Psoas muscle (tissue), 8 donors: ENCODE results near the gene FHOD1. TPM values are rescaled to one million over a fixed set of nuclear protein-coding genes. Genes with fewer than 3 reads are reported as not detected.

Source experiments
- ATAC-seq, 4 donors: fragments of 200-7000 bp; cut with Tn5 transposase; one replicate each; pipeline ENCODE4 v1.9.1; 2020; ENCODE audit warnings: moderate library complexity in 3 of 4, mild to moderate bottlenecking in 2 of 4
- DNase-seq, 2 donors: peaks; one replicate each; pipeline ENCODE4 v3.0.0-alpha.2; 2020
- H3K27ac ChIP-seq: fragments of 200-600 bp; one replicate; pipeline ENCODE4 v1.8.0; 2022
- H3K27me3 ChIP-seq, 3 donors: fragments of 200-600 bp in 1 of 3; one replicate each; pipeline versions ENCODE4 v1.6.1 to v1.8.0; 2013 to 2022; ENCODE audit warnings: low read length in 2 of 3, mild to moderate bottlenecking in 2 of 3, moderate library complexity in 1 of 3; ENCODE audit not compliant: insufficient read depth in 3 of 3
- H3K36me3 ChIP-seq, 2 donors: fragments of 200-600 bp in 1 of 2; one replicate each; pipeline versions ENCODE4 v1.6.1 to v1.8.0; 2013 to 2022; ENCODE audit warnings: low read depth in 1 of 2, mild to moderate bottlenecking in 1 of 2, moderate library complexity in 1 of 2; ENCODE audit not compliant: insufficient read depth in 1 of 2
- H3K4me1 ChIP-seq: fragments of 200-600 bp; one replicate; pipeline ENCODE4 v1.8.0; 2022
- H3K4me3 ChIP-seq: fragments of 200-600 bp; one replicate; pipeline ENCODE4 v1.8.0; 2022; ENCODE audit warnings: mild to moderate bottlenecking
- H3K9me3 ChIP-seq: fragments of 200-600 bp; one replicate; pipeline ENCODE4 v1.8.0; 2022
- WGBS, 3 donors: extraction: QIAGEN DNeasy Blood & Tissue Kit; methylation state at CpG; one replicate each; pipeline versions ENCODE4 v1.1.6 to v1.1.7; 2013; 5-methylcytosine and 5-hydroxymethylcytosine counted together
- intact Hi-C, 2 donors: fragments of 100-400 bp; cut with DNase I; formaldehyde crosslinking; loops; one replicate each; pipeline versions ENCODE4 v1.11.0 to v1.14.2; 2022
- polyA plus RNA-seq, 3 donors: library from polyadenylated mRNA; stranded (reverse); fragments of 200-250 nt; gene quantifications; one replicate each; pipeline ENCODE4 v1.2.3, GENCODE V29; 2013
- total RNA-seq, 4 donors: library from RNA; stranded (reverse); fragmentation: NEBNext Ultra II Directional in 2 of 4; extraction: Animal tissue kit (Norgen Biotek cat#: 25700) in 2 of 4; gene quantifications; one replicate each; pipeline versions ENCODE4 v1.2.1 to v1.2.4, GENCODE V29; 2021 to 2023
- TF ChIP-seq, protein P1 (sequence below): fragments of 200-600 bp; IDR thresholded peaks from one replicate; pipeline ENCODE4 v1.8.0; 2022; ENCODE audit warnings: antibody characterized with exemption
- donor health status: healthy with polysubstance abuse.
- donor health status: DM: no; HTN: no; CAD: no; lungs with moderate emphysema.
- donor health status: Bipolar disorder and iron deficiency.
- donor health status: healthy.
- donor health status: DM: yes; HTN: yes; CAD: no.
- donor health status: DM: no; HTN: no; CAD: no.
- donor health status: DM: no; HTN: no; CAD: no.
- donor health status: DM: yes; HTN: yes; CAD: no.

FHOD1 gene
- total and polyA plus RNA-seq, 7 donors, result 16.9 to 154 (median 61.5) TPM

DNA sequence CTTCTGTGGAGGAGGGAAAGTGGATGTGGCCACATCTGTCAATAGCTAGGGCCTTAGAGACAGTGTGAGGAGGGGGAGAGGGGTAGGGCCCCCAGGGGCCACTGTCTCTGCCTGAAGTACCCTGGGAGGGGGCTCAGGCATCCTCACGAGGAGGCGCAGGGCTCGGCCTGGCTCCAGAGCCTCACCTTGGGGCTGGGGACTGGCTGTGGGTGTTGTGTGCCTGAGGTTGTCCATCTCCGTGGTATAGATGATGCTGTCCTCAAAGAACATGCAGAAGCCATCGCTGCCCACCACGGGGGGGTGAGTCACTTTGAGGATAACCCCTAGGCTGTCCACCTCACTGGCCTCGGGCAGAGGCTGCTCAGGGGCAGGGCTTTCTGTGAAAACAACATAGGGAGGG, 44.2 kb upstream of the FHOD1 start:
- H3K9me3 ChIP-seq, result no peaks in the 10 kb centered on the region
- DNase-seq (no peak), ATAC-seq (no peak)
- 80 to 88% (median 87%) methylated on average over 7 of the region's 7 CpGs for WGBS, 3 donors
- H3K27me3 ChIP-seq, result no peaks in the 10 kb centered on the region
- H3K36me3 ChIP-seq, result no peaks in the 10 kb centered on the region
- no peaks in the 10 kb centered on the region for H3K4me1 ChIP-seq
- no peak overlapping the region for H3K4me3 ChIP-seq
- TF ChIP-seq, protein P1, sequence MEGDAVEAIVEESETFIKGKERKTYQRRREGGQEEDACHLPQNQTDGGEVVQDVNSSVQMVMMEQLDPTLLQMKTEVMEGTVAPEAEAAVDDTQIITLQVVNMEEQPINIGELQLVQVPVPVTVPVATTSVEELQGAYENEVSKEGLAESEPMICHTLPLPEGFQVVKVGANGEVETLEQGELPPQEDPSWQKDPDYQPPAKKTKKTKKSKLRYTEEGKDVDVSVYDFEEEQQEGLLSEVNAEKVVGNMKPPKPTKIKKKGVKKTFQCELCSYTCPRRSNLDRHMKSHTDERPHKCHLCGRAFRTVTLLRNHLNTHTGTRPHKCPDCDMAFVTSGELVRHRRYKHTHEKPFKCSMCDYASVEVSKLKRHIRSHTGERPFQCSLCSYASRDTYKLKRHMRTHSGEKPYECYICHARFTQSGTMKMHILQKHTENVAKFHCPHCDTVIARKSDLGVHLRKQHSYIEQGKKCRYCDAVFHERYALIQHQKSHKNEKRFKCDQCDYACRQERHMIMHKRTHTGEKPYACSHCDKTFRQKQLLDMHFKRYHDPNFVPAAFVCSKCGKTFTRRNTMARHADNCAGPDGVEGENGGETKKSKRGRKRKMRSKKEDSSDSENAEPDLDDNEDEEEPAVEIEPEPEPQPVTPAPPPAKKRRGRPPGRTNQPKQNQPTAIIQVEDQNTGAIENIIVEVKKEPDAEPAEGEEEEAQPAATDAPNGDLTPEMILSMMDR, result no peak
- no peak overlapping the region for H3K27ac ChIP-seq
- intact Hi-C loops, result no loop called here

DNA sequence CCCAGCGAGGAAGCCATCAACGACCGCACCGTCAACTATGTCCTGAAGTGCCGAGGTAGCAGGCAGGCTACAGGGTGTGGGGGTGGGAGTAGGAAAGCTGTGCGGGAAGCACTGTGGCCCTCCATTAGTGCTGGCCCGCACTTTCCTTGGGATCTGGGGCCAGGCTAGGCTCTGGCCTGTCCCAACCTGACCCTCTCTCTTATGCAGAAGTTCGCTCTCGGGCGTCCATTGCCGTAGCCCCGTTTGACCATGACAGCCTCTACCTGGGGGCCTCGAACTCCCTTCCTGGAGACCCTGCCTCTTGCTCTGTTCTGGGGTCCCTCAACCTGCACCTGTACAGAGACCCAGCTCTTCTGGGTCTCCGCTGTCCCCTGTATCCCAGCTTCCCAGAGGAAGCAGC, 40.7 kb upstream of the FHOD1 start:
- no peaks in the 10 kb centered on the region for H3K4me1 ChIP-seq
- TF ChIP-seq, protein P1, result no peak
- H3K27ac ChIP-seq, result no peak overlapping the region
- H3K9me3 ChIP-seq, result no peaks in the 10 kb centered on the region
- H3K4me3 ChIP-seq, result no peak overlapping the region
- ATAC-seq, result no peak
- no peaks in the 10 kb centered on the region for H3K27me3 ChIP-seq
- 94 to 95% (median 94%) methylated on average over 14 of the region's 14 CpGs for WGBS, 3 donors
- intact Hi-C loops, result no loop called here
- peak in 1 of 2 donors; percentile 15 for DNase-seq
- H3K36me3 ChIP-seq, result no peaks in the 10 kb centered on the region

DNA sequence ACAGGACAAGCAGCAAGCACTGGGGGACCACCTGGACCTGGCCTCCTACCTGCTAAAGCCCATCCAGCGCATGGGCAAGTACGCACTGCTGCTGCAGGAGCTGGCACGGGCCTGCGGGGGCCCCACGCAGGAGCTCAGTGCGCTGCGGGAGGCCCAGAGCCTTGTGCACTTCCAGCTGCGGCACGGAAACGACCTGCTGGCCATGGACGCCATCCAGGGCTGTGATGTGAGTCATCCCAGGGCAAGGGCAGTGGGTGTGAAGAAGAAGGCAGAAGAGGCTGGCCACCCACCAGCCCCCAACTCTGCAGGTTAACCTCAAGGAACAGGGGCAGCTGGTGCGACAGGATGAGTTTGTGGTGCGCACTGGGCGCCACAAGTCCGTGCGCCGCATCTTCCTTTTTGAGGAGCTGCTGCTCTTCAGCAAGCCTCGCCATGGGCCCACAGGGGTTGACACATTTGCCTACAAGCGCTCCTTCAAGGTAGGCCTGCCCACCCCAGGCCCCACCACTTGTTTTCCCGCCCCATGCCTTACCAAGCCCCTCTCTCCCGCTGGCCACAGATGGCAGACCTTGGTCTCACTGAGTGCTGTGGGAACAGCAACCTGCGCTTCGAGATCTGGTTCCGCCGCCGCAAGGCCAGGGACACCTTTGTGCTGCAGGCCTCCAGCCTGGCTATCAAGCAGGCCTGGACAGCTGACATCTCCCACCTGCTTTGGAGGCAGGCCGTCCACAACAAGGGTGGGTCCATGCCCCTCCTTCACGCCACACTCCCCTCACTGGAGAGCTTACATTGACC, 39.4 kb upstream of the FHOD1 start:
- ATAC-seq, result no peak
- peak in 1 of 2 donors; percentile 44 for DNase-seq
- Histone ChIP-seq H3K4me3 (no peak overlapping the region), H3K27ac (no peak overlapping the region), H3K36me3 (no peaks in the 10 kb centered on the region), H3K9me3 (no peaks in the 10 kb centered on the region), H3K27me3 (no peaks in the 10 kb centered on the region), H3K4me1 (no peaks in the 10 kb centered on the region)
- TF ChIP-seq, protein P1, result no peak
- 90 to 92% (median 91%) methylated on average over 28 of the region's 28 CpGs for WGBS, 3 donors
- intact Hi-C loops, result no loop called here

DNA sequence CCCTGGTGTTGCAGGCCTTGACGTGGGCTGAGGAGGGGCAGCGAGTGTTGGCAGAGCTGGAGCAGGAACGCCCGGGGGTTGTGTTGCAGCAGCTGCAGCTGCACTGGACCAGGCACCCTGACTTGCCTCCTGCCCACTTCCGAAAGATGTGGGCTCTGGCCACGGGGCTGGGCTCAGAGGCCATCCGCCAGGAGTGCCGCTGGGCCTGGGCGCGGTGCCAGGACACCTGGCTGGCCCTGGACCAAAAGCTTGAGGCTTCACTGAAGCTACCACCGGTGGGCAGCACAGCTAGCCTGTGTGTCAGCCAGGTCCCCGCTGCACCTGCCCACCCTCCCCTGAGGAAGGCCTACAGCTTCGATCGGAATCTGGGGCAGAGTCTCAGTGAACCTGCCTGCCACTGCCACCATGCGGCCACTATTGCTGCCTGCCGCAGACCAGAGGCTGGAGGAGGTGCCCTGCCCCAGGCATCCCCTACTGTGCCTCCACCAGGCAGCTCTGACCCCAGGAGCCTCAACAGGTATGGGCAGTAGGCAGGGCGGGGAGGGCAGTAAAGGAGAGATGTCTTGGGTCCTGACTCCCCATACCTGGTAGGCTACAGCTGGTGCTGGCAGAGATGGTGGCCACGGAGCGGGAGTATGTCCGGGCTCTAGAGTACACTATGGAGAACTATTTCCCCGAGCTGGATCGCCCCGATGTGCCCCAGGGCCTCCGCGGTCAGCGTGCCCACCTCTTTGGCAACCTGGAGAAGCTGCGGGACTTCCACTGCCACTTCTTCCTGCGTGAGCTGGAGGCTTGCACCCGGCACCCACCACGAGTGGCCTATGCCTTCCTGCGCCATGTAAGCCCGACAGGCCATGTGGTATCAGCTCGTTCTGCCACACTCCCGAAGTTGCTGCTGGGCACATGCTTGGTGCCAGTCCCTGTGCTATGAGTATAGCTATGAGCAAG, 37.7 kb upstream of the FHOD1 start:
- peak; percentile 88 to 94 (median 92) for ATAC-seq
- TF ChIP-seq, protein P1, result peak; percentile 67
- Histone ChIP-seq H3K4me3 (no peak overlapping the region), H3K4me1 (no peaks in the 10 kb centered on the region), H3K9me3 (no peaks in the 10 kb centered on the region), H3K27me3 (no peaks in the 10 kb centered on the region), H3K27ac (no peak overlapping the region), H3K36me3 (no peaks in the 10 kb centered on the region)
- intact Hi-C loops, result loop anchor here (1.0 to 2.0 kb wide), 2 partner anchors 24 kb away; no protein-coding TSS in a partner anchor
- 61 to 64% (median 63%) methylated on average over 34 of the region's 34 CpGs for WGBS, 3 donors
- peak; percentile 42 to 80 for DNase-seq
